Activated naive CD4-positive, alpha-beta T cell treated with anti-CD3 and anti-CD28 coated beads for 36 hours (primary cell): ENCODE data around the gene KIF26B. TPM values are rescaled to one million over a fixed set of nuclear protein-coding genes. Genes with fewer than 3 reads are reported as not detected.
A peak's percentile ranks its signal among the peaks of the same experiment; 100 is the strongest.

ENCODE experiments used
- CTCF ChIA-PET: fragments of 350-600 bp; sonication (Branson Sonifier 250); formaldehyde crosslinking; loops from one replicate; lab custom pipeline; 2021; ENCODE audit warnings: antibody characterized with exemption; lab: Charles Lee
- DNase-seq: peaks from one replicate; pipeline ENCODE4 v3.0.0-alpha.2; 2020
- H3K27ac Mint-ChIP-seq: one replicate; pipeline ENCODE4 v1.8.0; 2021; ENCODE audit warnings: mild to moderate bottlenecking, mixed read lengths
- H3K27me3 Mint-ChIP-seq: one replicate; pipeline ENCODE4 v1.8.0; 2021; ENCODE audit warnings: low read depth, mixed read lengths
- H3K36me3 Mint-ChIP-seq: one replicate; pipeline ENCODE4 v1.8.0; 2021; ENCODE audit warnings: low read depth, mixed read lengths
- H3K4me1 Mint-ChIP-seq: one replicate; pipeline ENCODE4 v1.8.0; 2021; ENCODE audit warnings: low read depth, mixed read lengths
- H3K4me3 Mint-ChIP-seq: one replicate; pipeline ENCODE4 v1.8.0; 2021; ENCODE audit warnings: mild to moderate bottlenecking, moderate library complexity, mixed read lengths
- H3K9me3 Mint-ChIP-seq: one replicate; pipeline ENCODE4 v1.8.0; 2021; ENCODE audit warnings: mixed read lengths
- intact Hi-C: fragments of 100-400 bp; cut with micrococcal nuclease; formaldehyde crosslinking; loops from one replicate; pipeline ENCODE4 v1.15.1; 2023
- total RNA-seq, 2 experiments: library from RNA; stranded (reverse); gene quantifications; one replicate each; pipeline ENCODE4 v1.2.3, GENCODE V29; 2021

KIF26B gene
- under 1 TPM in 1 of 2 experiments, not detected in 1; 0.05 TPM for total RNA-seq

GRCh38 chr1:245154429-245155271, at the start of gene KIF26B:
KIF26B (plus strand) TSS chr1:245154985; CDS start chr1:245155425, 440 bp downstream.
- no peaks in the 10 kb centered on the region for H3K36me3 Mint-ChIP-seq
- peak; percentile 66 for DNase-seq
- no peak within 1 kb of the TSS for H3K27ac Mint-ChIP-seq
- CTCF ChIA-PET = no interaction called here
- intact Hi-C loops = loop anchor here (1.0 to 5.0 kb wide), 6 partner anchors 77 to 1545 kb away; partner anchors contain the start of genes CNST and TFB2M
- H3K9me3 Mint-ChIP-seq = peaks cover 2% of the 10 kb centered on the region
- H3K27me3 Mint-ChIP-seq = peaks cover 71% of the 10 kb centered on the region
- peak within 1 kb of the TSS; percentile 72 for H3K4me3 Mint-ChIP-seq
- peaks cover 17% of the 10 kb centered on the region for H3K4me1 Mint-ChIP-seq

GRCh38 chr1:245105042-245105441, 49.7 kb upstream of the KIF26B start:
- Mint-ChIP-seq H3K9me3 (no peaks in the 10 kb centered on the region), H3K27ac (no peak overlapping the region)

GRCh38 chr1:245105815-245106410, 48.9 kb upstream of the KIF26B start:
- Mint-ChIP-seq H3K4me3 (no peak overlapping the region), H3K27me3 (no peaks in the 10 kb centered on the region), H3K36me3 (no peaks in the 10 kb centered on the region), H3K9me3 (no peaks in the 10 kb centered on the region), H3K27ac (no peak overlapping the region), H3K4me1 (no peaks in the 10 kb centered on the region)
- intact Hi-C loops = no loop called here
- DNase-seq = no peak
- CTCF ChIA-PET = no interaction called here

More at GRCh38 chr1:245105042-245105441, 49.7 kb upstream of the KIF26B start:
- intact Hi-C loops = no loop called here
- no peak for DNase-seq
- Mint-ChIP-seq H3K4me3 (no peak overlapping the region), H3K27me3 (no peaks in the 10 kb centered on the region), H3K36me3 (no peaks in the 10 kb centered on the region), H3K4me1 (no peaks in the 10 kb centered on the region)
- CTCF ChIA-PET = no interaction called here

- Mint-ChIP-seq H3K27me3 (no peaks in the 10 kb centered on the region), H3K9me3 (no peaks in the 10 kb centered on the region), H3K4me1 (no peaks in the 10 kb centered on the region), H3K36me3 (no peaks in the 10 kb centered on the region), H3K4me3 (no peak overlapping the region), H3K27ac (no peak overlapping the region)
- CTCF ChIA-PET = no interaction called here
- DNase-seq = no peak
- intact Hi-C loops = no loop called here
These were observed 47.0 kb upstream of the KIF26B start for GRCh38 chr1:245107776-245108114.

GRCh38 chr1:245108246-245108645, 46.5 kb upstream of the KIF26B start:
- CTCF ChIA-PET = no interaction called here
- no peaks in the 10 kb centered on the region for H3K27me3 Mint-ChIP-seq
- no peaks in the 10 kb centered on the region for H3K9me3 Mint-ChIP-seq
- H3K27ac Mint-ChIP-seq = no peak overlapping the region
- H3K4me1 Mint-ChIP-seq = no peaks in the 10 kb centered on the region
- no peak overlapping the region for H3K4me3 Mint-ChIP-seq
- intact Hi-C loops = no loop called here
- H3K36me3 Mint-ChIP-seq = no peaks in the 10 kb centered on the region
- no peak for DNase-seq

- Mint-ChIP-seq H3K4me3 (no peak overlapping the region), H3K27me3 (no peaks in the 10 kb centered on the region), H3K4me1 (no peaks in the 10 kb centered on the region), H3K9me3 (no peaks in the 10 kb centered on the region), H3K27ac (no peak overlapping the region), H3K36me3 (no peaks in the 10 kb centered on the region)
- CTCF ChIA-PET = interaction anchor here (0.6 kb wide), 1 partner anchor 145 kb away, joined by 3 read pairs; no protein-coding TSS in a partner anchor
- no peak for DNase-seq
- intact Hi-C loops = no loop called here
These were observed 45.9 kb upstream of the KIF26B start for GRCh38 chr1:245108909-245109308.

GRCh38 chr1:245110406-245110805, 44.4 kb upstream of the KIF26B start:
- CTCF ChIA-PET = no interaction called here

GRCh38 chr1:245111073-245111472, 43.7 kb upstream of the KIF26B start:
- intact Hi-C loops = no loop called here
- no peak for DNase-seq
- H3K4me1 Mint-ChIP-seq = no peaks in the 10 kb centered on the region

More at GRCh38 chr1:245110406-245110805, 44.4 kb upstream of the KIF26B start:
- DNase-seq = no peak
- no peaks in the 10 kb centered on the region for H3K27me3 Mint-ChIP-seq
- H3K27ac Mint-ChIP-seq = no peak overlapping the region
- H3K4me1 Mint-ChIP-seq = no peaks in the 10 kb centered on the region
- no peak overlapping the region for H3K4me3 Mint-ChIP-seq
- no peaks in the 10 kb centered on the region for H3K9me3 Mint-ChIP-seq
- intact Hi-C loops = no loop called here
- H3K36me3 Mint-ChIP-seq = no peaks in the 10 kb centered on the region

GRCh38 chr1:245113649-245114048, 41.1 kb upstream of the KIF26B start:
- no peaks in the 10 kb centered on the region for H3K27me3 Mint-ChIP-seq
- H3K36me3 Mint-ChIP-seq = no peaks in the 10 kb centered on the region
- no peak overlapping the region for H3K4me3 Mint-ChIP-seq
- H3K9me3 Mint-ChIP-seq = no peaks in the 10 kb centered on the region
- DNase-seq = no peak
- H3K4me1 Mint-ChIP-seq = no peaks in the 10 kb centered on the region
- intact Hi-C loops = no loop called here
- CTCF ChIA-PET = interaction anchor here (0.6 kb wide), 1 partner anchor 40 kb away, joined by 3 read pairs; no protein-coding TSS in a partner anchor
- no peak overlapping the region for H3K27ac Mint-ChIP-seq

More at GRCh38 chr1:245111073-245111472, 43.7 kb upstream of the KIF26B start:
- Mint-ChIP-seq H3K36me3 (no peaks in the 10 kb centered on the region), H3K27me3 (no peaks in the 10 kb centered on the region), H3K4me3 (no peak overlapping the region), H3K9me3 (no peaks in the 10 kb centered on the region), H3K27ac (no peak overlapping the region)
- CTCF ChIA-PET = no interaction called here

GRCh38 chr1:245116131-245116530, 38.7 kb upstream of the KIF26B start:
- DNase-seq = no peak

GRCh38 chr1:245116751-245117150, 38.0 kb upstream of the KIF26B start:
- CTCF ChIA-PET = no interaction called here
- intact Hi-C loops = no loop called here
- Mint-ChIP-seq H3K4me1 (no peaks in the 10 kb centered on the region), H3K9me3 (no peaks in the 10 kb centered on the region), H3K36me3 (no peaks in the 10 kb centered on the region), H3K27ac (no peak overlapping the region), H3K4me3 (no peak overlapping the region), H3K27me3 (no peaks in the 10 kb centered on the region)
- DNase-seq = no peak

More at GRCh38 chr1:245116131-245116530, 38.7 kb upstream of the KIF26B start:
- Mint-ChIP-seq H3K27ac (no peak overlapping the region), H3K9me3 (no peaks in the 10 kb centered on the region), H3K27me3 (no peaks in the 10 kb centered on the region), H3K4me1 (no peaks in the 10 kb centered on the region), H3K4me3 (no peak overlapping the region), H3K36me3 (no peaks in the 10 kb centered on the region)
- CTCF ChIA-PET = no interaction called here
- intact Hi-C loops = no loop called here

GRCh38 chr1:245118066-245118465, 36.7 kb upstream of the KIF26B start:
- no peaks in the 10 kb centered on the region for H3K4me1 Mint-ChIP-seq

More at GRCh38 chr1:245118066-245118465, 36.7 kb upstream of the KIF26B start:
- intact Hi-C loops = no loop called here
- H3K4me3 Mint-ChIP-seq = no peak overlapping the region
- H3K27ac Mint-ChIP-seq = no peak overlapping the region
- H3K27me3 Mint-ChIP-seq = no peaks in the 10 kb centered on the region
- H3K36me3 Mint-ChIP-seq = no peaks in the 10 kb centered on the region
- H3K9me3 Mint-ChIP-seq = no peaks in the 10 kb centered on the region
- CTCF ChIA-PET = no interaction called here
- no peak for DNase-seq
